PC-9 (cell line): ENCODE measurements around the gene TMEM117. TPM values are rescaled to one million over a fixed set of nuclear protein-coding genes. Genes with fewer than 3 reads are reported as not detected.

Experiments used
- BruUV-seq: library from RNA; stranded (reverse); fragments of 400-500 nt; replicated peaks from 2 replicates; lab custom pipeline; 2021; lab: Mats Ljungman, UMichigan
- CTCF ChIA-PET: fragments of 300-600 bp; sonication (Branson Sonifier 250); formaldehyde crosslinking; loops from one replicate; lab custom pipeline; 2022; ENCODE audit warnings: antibody characterized with exemption; lab: Charles Lee
- POLR2A ChIA-PET: fragments of 300-600 bp; sonication (Branson Sonifier 250); formaldehyde crosslinking; loops from one replicate; lab custom pipeline; 2022; ENCODE audit warnings: antibody characterized with exemption; ENCODE audit not compliant: unreplicated experiment; lab: Charles Lee
- DNase-seq, 2 experiments: peaks; one replicate each; pipeline versions ENCODE4 v3.0.0 to v3.0.0-alpha.2; 2015 to 2022; ENCODE audit warnings: mixed read lengths in 1 of 2
- H2AFZ ChIP-seq: fragments of 200-600 bp; sonication (generic); 2 replicates; pipeline ENCODE4 v1.8.1; 2017; ENCODE audit warnings: antibody characterized with exemption
- H3F3A ChIP-seq: fragments of 200-600 bp; sonication (generic); 2 replicates; pipeline ENCODE4 v1.8.1; 2017; ENCODE audit warnings: antibody characterized with exemption, mild to moderate bottlenecking, low read depth; ENCODE audit not compliant: insufficient read depth
- H3K27ac ChIP-seq: fragments of 200-600 bp; sonication (generic); 2 replicates; pipeline ENCODE4 v1.6.1; 2016; ENCODE audit warnings: mixed run types
- H3K27me3 ChIP-seq: fragments of 200-600 bp; sonication (generic); 2 replicates; pipeline ENCODE4 v1.6.1; 2016; ENCODE audit warnings: low read depth, mixed run types; ENCODE audit not compliant: insufficient read depth
- H3K36me3 ChIP-seq: fragments of 200-600 bp; sonication (generic); 2 replicates; pipeline ENCODE4 v1.6.1; 2016; ENCODE audit warnings: low read depth, mixed run types
- H3K4me1 ChIP-seq: fragments of 200-600 bp; sonication (generic); replicated peaks from 2 replicates; pipeline ENCODE4 v1.6.1; 2016; ENCODE audit warnings: mixed run types; ENCODE audit not compliant: insufficient read depth
- H3K4me2 ChIP-seq: fragments of 200-600 bp; sonication (generic); 2 replicates; pipeline ENCODE4 v1.6.1; 2017; ENCODE audit warnings: mixed run types
- H3K4me3 ChIP-seq: fragments of 200-600 bp; sonication (generic); 2 replicates; pipeline ENCODE4 v1.6.1; 2016; ENCODE audit warnings: mixed run types
- H3K79me2 ChIP-seq: fragments of 200-600 bp; sonication (generic); 2 replicates; pipeline ENCODE4 v1.6.1; 2017; ENCODE audit warnings: low read depth, mixed run types
- H3K9me2 ChIP-seq: fragments of 200-600 bp; sonication (generic); 2 replicates; pipeline ENCODE4 v1.8.1; 2017; ENCODE audit warnings: mild to moderate bottlenecking; ENCODE audit not compliant: insufficient read depth
- H3K9me3 ChIP-seq: fragments of 200-600 bp; sonication (generic); 2 replicates; pipeline ENCODE4 v1.8.1; 2016; ENCODE audit warnings: low read depth; ENCODE audit not compliant: insufficient read depth
- H4K20me1 ChIP-seq: fragments of 200-600 bp; sonication (generic); 2 replicates; pipeline ENCODE4 v1.8.1; 2017; ENCODE audit not compliant: insufficient read depth
- EZH2 ChIP-seq: fragments of 200-600 bp; sonication (generic); IDR thresholded peaks from 2 replicates; pipeline ENCODE4 v1.8.0; 2017; ENCODE audit warnings: antibody characterized with exemption, low read depth
- intact Hi-C: fragments of 100-400 bp; cut with micrococcal nuclease; formaldehyde crosslinking; loops from one replicate; pipeline ENCODE4 v1.10.0; 2022; ENCODE audit not compliant: unreplicated experiment
- total RNA-seq: library from RNA; stranded (reverse); gene quantifications from 2 replicates; pipeline ENCODE4 v1.2.3, GENCODE V29; 2021
- TF ChIP-seq, protein P1 (sequence below): fragments of 200-600 bp; sonication (generic); conservative IDR thresholded peaks from 2 replicates; pipeline ENCODE4 v1.6.1; 2017; ENCODE audit warnings: mixed run types, antibody characterized with exemption, mild to moderate bottlenecking, moderate library complexity

Gene TMEM117
- total RNA-seq, 1 experiment from 2014 or later: 2.0 TPM

DNA sequence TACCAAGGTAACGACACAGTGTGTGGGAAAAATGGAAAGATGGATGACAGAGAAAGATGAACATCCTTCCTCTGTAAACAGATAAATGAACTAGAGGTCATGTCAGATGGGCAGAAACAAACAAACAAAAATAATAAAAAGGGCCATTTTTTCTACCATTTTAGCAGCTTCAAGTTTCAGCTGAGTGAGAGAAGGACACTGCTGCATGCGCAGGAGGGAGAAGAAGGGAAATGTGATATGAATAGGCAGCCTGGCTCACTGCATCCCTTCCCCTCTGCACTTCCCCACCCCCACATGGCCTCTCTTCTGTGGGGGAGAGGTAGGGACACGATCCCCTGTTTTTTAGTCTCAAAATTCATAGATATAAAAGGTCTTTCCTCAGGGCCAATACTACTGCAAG is 548.3 kb downstream of the TMEM117 start:
- no peak overlapping the region for H3K4me3 ChIP-seq
- no peak for DNase-seq
- ChIA-PET POLR2A (no interaction called here), CTCF (no interaction called here)
- H3K4me1 ChIP-seq: no peaks in the 10 kb centered on the region
- no peaks in the 10 kb centered on the region for H3K9me2 ChIP-seq
- H3K79me2 ChIP-seq: no peaks in the 10 kb centered on the region
- intact Hi-C loops: no loop called here
- no peaks in the 10 kb centered on the region for H3K27me3 ChIP-seq
- no peaks in the 10 kb centered on the region for H4K20me1 ChIP-seq
- no peaks in the 10 kb centered on the region for H3K9me3 ChIP-seq
- no peak for TF ChIP-seq EZH2
- TF ChIP-seq, protein P1, sequence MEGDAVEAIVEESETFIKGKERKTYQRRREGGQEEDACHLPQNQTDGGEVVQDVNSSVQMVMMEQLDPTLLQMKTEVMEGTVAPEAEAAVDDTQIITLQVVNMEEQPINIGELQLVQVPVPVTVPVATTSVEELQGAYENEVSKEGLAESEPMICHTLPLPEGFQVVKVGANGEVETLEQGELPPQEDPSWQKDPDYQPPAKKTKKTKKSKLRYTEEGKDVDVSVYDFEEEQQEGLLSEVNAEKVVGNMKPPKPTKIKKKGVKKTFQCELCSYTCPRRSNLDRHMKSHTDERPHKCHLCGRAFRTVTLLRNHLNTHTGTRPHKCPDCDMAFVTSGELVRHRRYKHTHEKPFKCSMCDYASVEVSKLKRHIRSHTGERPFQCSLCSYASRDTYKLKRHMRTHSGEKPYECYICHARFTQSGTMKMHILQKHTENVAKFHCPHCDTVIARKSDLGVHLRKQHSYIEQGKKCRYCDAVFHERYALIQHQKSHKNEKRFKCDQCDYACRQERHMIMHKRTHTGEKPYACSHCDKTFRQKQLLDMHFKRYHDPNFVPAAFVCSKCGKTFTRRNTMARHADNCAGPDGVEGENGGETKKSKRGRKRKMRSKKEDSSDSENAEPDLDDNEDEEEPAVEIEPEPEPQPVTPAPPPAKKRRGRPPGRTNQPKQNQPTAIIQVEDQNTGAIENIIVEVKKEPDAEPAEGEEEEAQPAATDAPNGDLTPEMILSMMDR: no peak
- no peak overlapping the region for H3K4me2 ChIP-seq
- H2AFZ ChIP-seq: no peak overlapping the region
- H3F3A ChIP-seq: no peaks in the 10 kb centered on the region
- H3K36me3 ChIP-seq: no peaks in the 10 kb centered on the region
- BruUV-seq: no TSS peak
- no peak overlapping the region for H3K27ac ChIP-seq

DNA sequence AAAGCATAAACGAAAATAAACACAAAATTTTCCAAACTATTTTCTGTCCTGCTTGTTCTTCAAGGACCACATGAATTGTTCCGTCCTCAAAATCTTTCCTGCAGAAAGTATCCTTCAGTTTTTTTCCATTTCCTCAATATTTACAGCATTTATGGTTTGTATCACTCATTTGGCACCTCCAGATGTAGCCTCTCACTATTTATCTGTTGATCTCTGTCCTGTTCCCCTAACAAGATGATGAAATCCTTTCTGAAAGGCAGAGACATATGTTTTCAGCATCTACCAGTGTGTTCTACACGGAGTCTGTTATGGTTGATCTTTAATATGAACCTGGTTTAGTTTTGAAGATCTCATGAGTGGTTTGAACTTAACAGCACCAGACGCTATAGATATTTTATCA is 550.1 kb downstream of the TMEM117 start:
- Histone ChIP-seq H3K4me2 (no peak overlapping the region), H3K4me1 (no peaks in the 10 kb centered on the region), H2AFZ (no peak overlapping the region), H4K20me1 (no peaks in the 10 kb centered on the region), H3K27me3 (no peaks in the 10 kb centered on the region), H3F3A (no peaks in the 10 kb centered on the region), H3K9me3 (no peaks in the 10 kb centered on the region), H3K27ac (no peak overlapping the region), H3K79me2 (no peaks in the 10 kb centered on the region), H3K4me3 (no peak overlapping the region), H3K9me2 (no peaks in the 10 kb centered on the region), H3K36me3 (no peaks in the 10 kb centered on the region)
- TF ChIP-seq EZH2: no peak
- TF ChIP-seq, protein P1: no peak
- ChIA-PET CTCF (no interaction called here), POLR2A (no interaction called here)
- no TSS peak for BruUV-seq
- intact Hi-C loops: no loop called here
- DNase-seq: no peak

DNA sequence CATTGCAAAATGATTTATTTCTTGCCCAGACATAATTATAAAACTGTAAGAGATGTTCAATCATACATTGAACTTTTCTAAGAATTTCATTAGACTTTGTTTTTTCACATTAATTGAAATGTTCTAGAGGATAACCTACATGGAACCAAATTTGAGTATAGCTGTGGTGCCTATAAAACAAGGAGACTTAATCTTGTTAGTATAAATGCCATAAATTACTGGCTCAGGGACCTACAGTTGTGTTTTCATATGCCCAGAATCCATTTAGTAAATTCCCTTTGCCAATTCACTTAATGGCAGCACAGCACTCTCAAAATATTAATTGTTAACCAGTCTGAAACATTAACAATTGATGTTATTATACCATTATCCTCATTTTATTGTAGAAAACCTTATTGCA is 551.7 kb downstream of the TMEM117 start:
- TF ChIP-seq, protein P1: no peak
- no peak for TF ChIP-seq EZH2
- Histone ChIP-seq H3K27ac (no peak overlapping the region), H3K4me3 (no peak overlapping the region), H3K9me3 (no peaks in the 10 kb centered on the region), H2AFZ (no peak overlapping the region), H3K79me2 (no peaks in the 10 kb centered on the region), H3F3A (no peaks in the 10 kb centered on the region), H3K9me2 (no peaks in the 10 kb centered on the region), H3K4me1 (no peaks in the 10 kb centered on the region), H3K36me3 (no peaks in the 10 kb centered on the region), H3K4me2 (no peak overlapping the region), H3K27me3 (no peaks in the 10 kb centered on the region), H4K20me1 (no peaks in the 10 kb centered on the region)
- no TSS peak for BruUV-seq
- ChIA-PET POLR2A (no interaction called here), CTCF (no interaction called here)
- DNase-seq: no peak
- intact Hi-C loops: no loop called here
